Measurements from ENCODE around the gene SLC22A5.

GRCh38 chr5:132391247-132391646 is 21.7 kb downstream of the SLC22A5 start:
- TF ChIP-seq CTCF (optimal IDR thresholded peaks at IDR 0.05 in 1 of 3, IDR thresholded peaks at IDR 0.05 in 1 of 3, conservative IDR thresholded peaks at IDR 0.05 in 1 of 3; ENCODE audit: extremely low read depth in 1 of 3, insufficient read depth in 2 of 3, low read length in 3 of 3) (no peak), EZH2 (IDR thresholded peaks at IDR 0.05; ENCODE audit: low read length) (no peak)

Data from keratinocyte (primary cell).